ENCODE data around the gene CNTLN.

DNA sequence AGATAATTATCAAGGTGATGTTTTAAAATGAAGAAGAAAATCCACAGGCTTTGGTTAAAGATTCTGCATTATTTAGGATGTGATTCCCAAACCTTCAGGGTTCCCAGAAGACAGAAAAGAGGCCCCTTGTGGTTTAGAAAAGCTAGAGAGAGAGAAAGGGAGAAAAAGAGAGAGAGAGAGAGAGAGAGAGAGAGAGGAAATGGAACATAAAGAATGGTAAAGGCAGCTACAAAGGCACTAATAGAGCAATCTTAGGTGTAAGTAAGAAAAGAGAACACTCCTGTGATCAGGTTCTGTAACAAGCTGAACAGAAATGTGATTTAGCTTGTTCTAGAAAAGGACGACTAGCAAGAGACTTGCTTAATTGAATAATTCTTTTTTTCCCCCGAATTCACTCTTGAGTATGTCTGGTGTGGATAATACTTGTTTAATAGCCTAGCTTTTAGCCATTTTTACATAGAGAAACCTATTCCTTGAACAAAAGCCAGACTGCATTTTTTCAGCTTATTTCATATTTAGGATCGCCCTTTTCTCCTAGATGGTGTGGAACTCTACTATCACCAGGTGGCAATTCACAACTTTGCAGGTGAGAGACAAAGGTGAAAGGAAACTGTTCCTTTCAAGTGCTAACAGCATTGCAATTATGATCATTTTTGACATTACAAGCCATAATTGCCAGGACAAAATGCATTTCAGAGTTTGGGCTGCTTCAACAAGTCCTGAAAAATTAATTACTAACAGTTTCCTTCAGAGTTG is 386.4 kb downstream of the CNTLN start:
- TF ChIP-seq, protein P1, sequence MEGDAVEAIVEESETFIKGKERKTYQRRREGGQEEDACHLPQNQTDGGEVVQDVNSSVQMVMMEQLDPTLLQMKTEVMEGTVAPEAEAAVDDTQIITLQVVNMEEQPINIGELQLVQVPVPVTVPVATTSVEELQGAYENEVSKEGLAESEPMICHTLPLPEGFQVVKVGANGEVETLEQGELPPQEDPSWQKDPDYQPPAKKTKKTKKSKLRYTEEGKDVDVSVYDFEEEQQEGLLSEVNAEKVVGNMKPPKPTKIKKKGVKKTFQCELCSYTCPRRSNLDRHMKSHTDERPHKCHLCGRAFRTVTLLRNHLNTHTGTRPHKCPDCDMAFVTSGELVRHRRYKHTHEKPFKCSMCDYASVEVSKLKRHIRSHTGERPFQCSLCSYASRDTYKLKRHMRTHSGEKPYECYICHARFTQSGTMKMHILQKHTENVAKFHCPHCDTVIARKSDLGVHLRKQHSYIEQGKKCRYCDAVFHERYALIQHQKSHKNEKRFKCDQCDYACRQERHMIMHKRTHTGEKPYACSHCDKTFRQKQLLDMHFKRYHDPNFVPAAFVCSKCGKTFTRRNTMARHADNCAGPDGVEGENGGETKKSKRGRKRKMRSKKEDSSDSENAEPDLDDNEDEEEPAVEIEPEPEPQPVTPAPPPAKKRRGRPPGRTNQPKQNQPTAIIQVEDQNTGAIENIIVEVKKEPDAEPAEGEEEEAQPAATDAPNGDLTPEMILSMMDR (IDR thresholded peaks at IDR 0.05; ENCODE audit: low read length), result no peak
- TF ChIP-seq EZH2 (IDR thresholded peaks at IDR 0.05; ENCODE audit: borderline replicate concordance, low read length), result no peak

Data from OCI-LY1 (cell line).